ENCODE measurements around the gene ATOX1. TPM values are rescaled to one million over a fixed set of nuclear protein-coding genes. Genes with fewer than 3 reads are reported as not detected.

The ATOX1 gene
- total and polyA plus RNA-seq, 2 of the 13 experiments (the other 11 are each of a cell fraction or from before 2014, with no cell fraction given): 62.4 to 124 TPM

DNA sequence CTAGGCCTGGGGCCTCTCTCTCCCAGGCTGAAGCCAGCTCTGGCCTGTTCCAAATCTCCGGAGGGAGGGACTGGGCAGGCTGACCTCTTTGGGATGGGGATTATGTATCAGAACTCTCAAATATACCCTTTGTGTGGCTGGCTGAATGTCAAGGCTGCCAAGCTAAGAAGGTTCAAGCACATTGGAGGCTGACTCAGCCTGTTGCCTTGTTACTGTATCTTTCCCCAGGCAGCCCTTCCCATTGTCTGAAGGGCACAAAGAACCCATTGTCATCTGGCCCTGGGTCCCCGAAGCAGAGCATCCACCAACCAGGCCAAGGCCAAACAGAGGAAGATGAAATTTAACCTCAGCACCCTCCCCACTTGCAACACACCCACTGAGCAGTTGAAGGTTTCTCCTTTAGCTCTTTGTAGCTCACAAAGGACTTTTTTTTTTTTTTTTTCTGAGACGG is 64.4 kb downstream of the ATOX1 start (continued):
- TF ChIP-seq ZIK1 (CRISPR knock-in tag; IDR thresholded peaks at IDR 0.05; ENCODE audit: borderline replicate concordance, low read depth) (no peak), TRIM24 (CRISPR knock-in tag; IDR thresholded peaks at IDR 0.05) (no peak), ZBTB7A (CRISPR knock-in tag; IDR thresholded peaks at IDR 0.05) (no peak), CCDC6 (CRISPR knock-in tag; IDR thresholded peaks at IDR 0.05) (no peak), REST (IDR thresholded peaks at IDR 0.05; ENCODE audit: borderline replicate concordance in 1 of 2, low read depth in 1 of 2, low read length in 2 of 2) (no peak), ZNF407 (CRISPR knock-in tag; IDR thresholded peaks at IDR 0.05; ENCODE audit: not compliant biosample characterization) (no peak), SMYD3 (CRISPR knock-in tag; IDR thresholded peaks at IDR 0.05) (no peak), ZNF333 (CRISPR knock-in tag; IDR thresholded peaks at IDR 0.05; ENCODE audit: borderline replicate concordance) (no peak), ZNF660 (CRISPR knock-in tag; IDR thresholded peaks at IDR 0.05; ENCODE audit: borderline replicate concordance, low read depth) (no peak), SRSF1 (optimal IDR thresholded peaks at IDR 0.05; ENCODE audit: low read depth, low read length) (no peak), ISL2 (CRISPR knock-in tag; IDR thresholded peaks at IDR 0.05) (no peak), RXRA (CRISPR knock-in tag; IDR thresholded peaks at IDR 0.05) (peak; percentile 86), ATF7 (IDR thresholded peaks at IDR 0.05) (no peak), ATF7 (CRISPR knock-in tag; IDR thresholded peaks at IDR 0.05) (no peak)
- TF ChIP-seq, protein P1, sequence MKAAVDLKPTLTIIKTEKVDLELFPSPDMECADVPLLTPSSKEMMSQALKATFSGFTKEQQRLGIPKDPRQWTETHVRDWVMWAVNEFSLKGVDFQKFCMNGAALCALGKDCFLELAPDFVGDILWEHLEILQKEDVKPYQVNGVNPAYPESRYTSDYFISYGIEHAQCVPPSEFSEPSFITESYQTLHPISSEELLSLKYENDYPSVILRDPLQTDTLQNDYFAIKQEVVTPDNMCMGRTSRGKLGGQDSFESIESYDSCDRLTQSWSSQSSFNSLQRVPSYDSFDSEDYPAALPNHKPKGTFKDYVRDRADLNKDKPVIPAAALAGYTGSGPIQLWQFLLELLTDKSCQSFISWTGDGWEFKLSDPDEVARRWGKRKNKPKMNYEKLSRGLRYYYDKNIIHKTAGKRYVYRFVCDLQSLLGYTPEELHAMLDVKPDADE (CRISPR knock-in tag; IDR thresholded peaks at IDR 0.05): no peak
- TF ChIP-seq, protein P2, sequence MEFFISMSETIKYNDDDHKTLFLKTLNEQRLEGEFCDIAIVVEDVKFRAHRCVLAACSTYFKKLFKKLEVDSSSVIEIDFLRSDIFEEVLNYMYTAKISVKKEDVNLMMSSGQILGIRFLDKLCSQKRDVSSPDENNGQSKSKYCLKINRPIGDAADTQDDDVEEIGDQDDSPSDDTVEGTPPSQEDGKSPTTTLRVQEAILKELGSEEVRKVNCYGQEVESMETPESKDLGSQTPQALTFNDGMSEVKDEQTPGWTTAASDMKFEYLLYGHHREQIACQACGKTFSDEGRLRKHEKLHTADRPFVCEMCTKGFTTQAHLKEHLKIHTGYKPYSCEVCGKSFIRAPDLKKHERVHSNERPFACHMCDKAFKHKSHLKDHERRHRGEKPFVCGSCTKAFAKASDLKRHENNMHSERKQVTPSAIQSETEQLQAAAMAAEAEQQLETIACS (CRISPR knock-in tag; IDR thresholded peaks at IDR 0.05): no peak

Measured in HepG2 (cell line).